HTERT RPE-1 (cell line): ENCODE results near the gene MYBPC3.
"Not testable (repeated sequence)": the region's sequence is repeated elsewhere in the genome, so short reads cannot be mapped to it uniquely, and the experiment has no call there.

Experiments used
- in situ Hi-C: fragments of 300-500 bp; cut with MboI; formaldehyde crosslinking; loops from 4 replicates; pipeline ENCODE4 v1.14.3; 2020; ENCODE audit warnings: low sequenced_read_pairs

The MYBPC3 gene

DNA sequence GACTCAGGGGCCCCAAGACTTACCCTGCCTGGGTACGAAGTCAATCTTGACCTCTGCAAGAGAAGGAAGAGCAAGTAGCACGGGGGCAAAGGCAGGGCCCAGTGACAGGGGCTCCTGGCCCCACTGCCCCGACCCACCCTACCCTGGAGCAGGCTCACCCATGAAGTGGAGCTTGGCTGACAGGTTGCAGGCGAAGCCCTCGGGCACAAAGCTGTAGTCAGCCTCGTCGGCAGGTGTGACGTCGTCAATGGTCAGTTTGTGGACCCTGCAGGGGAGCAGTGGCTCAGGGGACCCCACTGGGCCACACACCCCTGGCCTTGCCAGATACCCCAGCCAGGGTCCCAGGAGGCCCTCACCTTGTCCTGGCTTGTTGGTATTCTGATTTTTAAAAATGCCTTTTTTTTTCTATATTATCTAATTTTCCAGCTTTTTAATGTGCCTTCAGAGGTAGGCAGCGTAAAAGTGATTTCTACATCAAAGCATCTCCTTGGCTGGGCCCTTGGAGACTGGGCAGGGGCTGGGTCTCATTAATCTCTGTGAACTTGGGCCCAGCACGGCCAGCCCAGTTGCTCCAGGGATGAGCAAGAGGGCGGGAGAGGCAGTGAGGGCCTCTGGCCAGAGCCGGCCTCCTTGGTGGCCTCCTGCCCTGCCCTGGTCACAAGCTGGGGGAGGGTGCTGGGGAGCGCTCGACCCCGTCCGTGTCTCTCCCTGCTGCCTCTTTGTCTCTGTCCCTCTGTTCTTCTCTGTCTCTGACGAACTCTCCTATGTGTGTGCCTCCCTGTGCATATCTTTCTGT is 11.3 kb downstream of the MYBPC3 start:
- in situ Hi-C loops, result no loop called here

DNA sequence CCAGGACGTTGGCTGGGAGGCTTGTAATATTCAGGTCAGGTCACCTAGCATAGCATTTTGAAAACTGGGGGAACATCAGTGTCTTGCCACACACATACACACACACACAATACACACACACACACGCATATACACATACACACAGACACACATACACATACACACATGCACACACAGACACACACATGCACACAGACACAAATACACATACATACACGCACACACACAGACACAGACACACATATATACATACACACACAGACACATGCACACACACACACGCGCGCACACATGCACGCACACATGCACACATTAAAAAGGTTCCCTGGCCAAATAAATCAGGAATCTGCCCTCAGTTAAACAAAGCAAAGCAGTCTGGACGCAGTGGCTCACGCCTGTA is 12.5 kb downstream of the MYBPC3 start:
- in situ Hi-C loops, result no loop called here

DNA sequence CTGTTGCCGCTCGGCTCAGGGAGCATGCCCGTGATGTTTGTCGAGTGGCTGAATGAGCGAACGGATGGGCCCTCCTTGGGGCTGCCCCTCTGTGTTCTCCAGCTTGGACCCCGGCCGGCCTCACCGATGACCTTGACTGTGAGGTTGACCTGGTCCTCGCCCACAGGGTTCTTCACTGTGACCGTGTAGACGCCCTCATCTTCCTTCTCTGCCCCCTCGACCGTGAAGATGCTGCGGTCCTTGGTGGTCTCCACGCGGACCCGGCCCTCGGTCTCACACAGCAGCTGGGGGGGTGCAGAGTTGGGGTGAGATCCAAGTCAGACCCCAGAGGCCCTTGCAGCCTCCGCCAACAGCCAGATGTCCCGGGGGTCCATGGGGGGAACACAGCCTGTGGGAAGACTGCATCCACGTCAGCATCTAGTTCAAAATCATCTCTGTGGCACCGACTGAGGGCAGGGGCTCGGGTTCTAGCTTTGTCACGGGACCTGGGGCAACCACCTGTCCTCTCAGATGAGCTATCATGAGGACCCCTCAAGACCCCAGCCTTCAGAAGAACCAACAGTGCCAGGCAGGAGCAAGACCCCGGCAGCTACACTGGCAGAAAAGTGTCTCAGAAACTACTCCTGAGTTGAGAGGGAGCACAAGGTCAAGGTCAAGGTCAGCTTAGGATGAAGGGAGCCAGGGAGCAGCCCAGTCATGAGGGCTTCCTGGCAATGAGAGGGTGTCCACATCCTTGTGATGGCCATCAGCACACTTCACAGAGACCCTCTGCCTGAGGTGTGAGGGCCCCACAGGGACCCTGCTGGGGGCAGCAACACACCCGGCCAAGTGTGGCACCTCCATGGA is 13.9 kb downstream of the MYBPC3 start:
- in situ Hi-C loops, result no loop called here

DNA sequence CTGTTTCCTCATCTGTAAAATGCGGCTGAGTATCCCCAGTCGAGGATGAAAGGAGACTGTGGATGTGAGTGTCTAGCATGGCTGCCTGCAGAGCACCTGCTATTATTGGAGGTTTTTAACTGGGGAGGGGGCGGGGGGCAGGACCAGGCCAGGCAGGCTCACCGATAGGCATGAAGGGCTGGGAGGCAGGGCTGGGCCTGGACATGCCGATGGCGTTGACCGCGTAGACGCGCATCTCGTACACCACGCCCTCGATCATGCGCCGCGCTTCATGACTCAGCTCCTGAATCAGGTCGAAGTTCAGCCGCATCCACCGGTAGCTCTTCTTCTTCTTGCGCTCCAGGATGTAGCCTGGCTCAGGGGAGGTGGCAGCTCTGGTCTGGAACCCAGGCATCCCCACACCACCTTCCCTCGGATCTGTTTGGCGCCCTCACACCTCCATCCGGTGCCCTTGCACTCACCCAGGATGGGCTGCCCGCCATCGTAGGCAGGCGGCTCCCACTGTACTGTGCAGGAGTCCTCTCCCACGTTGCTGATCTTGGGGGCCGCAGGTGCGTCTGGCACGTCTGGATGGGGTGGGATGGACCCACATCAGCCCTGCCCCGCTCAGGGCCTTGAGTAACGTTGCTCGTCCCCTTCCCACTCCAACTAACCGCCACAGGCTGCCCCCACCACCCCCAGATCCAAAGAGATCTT is 15.1 kb downstream of the MYBPC3 start:
- in situ Hi-C loops, result no loop called here

DNA sequence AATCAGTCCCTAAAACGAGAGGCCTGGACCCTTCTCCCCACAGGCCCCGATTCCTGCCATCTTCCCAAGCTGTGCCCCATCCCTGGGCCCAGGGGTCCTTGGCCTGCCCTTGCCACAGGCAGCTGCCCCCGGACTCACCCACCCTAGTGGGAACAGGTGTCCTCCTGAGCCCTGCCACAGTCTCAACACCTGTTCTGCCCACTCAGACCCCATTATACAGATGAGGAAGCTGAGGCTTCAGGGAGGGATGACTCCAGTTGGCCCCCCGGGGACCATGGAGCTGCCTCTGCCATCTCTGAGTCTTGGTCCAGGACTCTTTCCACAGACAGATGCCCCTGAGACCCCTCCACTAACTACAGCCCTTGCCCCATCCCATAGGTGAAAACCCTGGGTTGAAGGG is 15.9 kb downstream of the MYBPC3 start:
- in situ Hi-C loops, result no loop called here

DNA sequence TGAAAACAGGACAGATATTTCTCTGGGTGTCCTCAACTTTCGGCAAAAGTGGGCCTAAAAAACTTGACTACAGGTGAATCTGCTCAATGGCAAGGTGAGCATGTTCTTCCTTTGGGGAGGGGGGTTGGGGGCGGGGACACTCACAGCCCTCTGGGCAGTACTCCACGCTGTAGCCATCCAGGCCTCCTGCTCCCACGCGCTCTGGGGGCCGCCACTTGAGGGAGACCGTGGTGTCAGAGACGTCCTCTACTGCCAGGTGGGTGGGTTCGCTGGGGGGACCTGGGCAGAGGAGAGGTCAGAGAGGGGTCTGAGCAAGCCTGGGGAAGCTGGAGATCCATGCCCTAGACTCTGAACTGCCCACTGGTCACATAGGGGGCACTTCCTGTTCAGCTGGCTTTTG is 16.8 kb downstream of the MYBPC3 start:
- in situ Hi-C loops, result no loop called here

DNA sequence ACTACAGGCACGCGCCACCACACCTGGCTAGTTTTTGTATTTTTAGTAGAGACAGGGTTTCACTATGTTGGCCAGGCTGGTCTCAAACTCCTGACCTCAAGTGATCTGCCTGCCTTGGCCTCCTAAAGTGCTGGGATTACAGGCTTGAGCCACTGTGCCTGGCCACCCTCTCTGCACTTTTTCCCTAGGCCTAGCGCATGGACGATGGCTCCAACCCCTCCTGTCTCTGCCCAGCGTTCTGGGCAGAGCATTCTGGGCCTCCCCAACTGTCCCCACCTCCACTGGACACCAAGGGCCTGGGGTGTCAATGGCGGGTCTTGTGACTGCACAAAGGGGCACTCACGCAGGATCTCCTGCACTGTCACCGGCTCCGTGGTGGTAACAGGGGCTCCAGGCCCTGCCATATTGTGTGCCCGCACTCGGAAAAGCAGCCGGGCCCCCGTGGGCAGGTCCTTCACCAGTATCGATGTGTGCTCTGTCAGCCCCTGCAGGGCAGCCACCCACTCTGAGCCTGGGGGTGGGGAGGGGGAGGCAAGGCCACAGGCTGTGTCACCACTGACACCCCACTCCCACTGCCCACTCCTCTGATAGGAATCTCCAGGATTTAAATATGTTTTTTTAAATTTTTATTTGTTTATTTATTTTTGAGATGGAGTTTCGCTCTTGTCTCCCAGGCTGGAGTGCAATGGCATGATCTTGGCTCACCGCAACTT is 17.6 kb downstream of the MYBPC3 start:
- in situ Hi-C loops, result not testable (repeated sequence)

DNA sequence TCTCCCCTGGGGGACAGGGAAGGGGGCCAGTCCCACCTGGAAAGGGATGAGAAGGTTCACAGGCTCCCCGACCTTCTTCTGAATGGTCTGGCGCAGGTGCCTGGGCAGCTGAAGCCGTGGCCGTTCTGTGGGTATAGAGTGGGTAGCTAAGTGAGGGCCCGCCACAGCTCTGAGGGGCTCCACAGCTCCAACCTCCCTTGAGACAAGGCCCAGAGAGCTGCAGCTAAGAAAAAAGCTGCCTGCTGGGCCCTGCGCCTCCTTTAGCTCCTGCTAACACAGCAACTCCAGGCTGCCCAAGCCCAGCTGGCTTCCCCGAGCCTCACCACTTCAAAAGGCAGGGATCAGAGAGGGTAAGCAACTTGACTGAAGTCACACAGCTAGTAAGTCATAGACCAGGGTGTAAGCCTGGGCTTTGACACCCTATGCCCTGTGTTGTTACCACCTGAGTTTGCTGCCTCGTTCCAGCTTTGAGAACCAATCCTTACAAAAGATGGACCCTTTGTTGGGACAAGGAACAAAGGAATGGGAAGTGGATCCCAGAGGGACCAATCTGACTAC is 18.5 kb downstream of the MYBPC3 start:
- in situ Hi-C loops, result no loop called here

DNA sequence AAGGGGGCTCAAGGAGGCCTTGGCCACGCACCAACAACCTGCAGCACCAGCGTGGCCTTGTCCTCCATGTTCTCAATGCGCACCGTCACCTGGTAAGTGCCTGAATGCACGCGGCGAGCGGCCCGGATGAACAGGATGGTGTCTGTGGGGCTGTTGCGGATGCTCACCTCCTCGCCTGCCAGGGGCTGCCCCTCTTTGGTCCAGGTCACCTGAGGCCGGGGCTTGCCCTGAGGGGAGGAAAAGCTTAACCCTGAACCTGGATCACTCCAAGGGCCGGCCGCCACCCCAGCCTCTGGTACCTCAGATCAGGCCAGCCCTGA is 19.0 kb downstream of the MYBPC3 start:
- in situ Hi-C loops, result no loop called here

DNA sequence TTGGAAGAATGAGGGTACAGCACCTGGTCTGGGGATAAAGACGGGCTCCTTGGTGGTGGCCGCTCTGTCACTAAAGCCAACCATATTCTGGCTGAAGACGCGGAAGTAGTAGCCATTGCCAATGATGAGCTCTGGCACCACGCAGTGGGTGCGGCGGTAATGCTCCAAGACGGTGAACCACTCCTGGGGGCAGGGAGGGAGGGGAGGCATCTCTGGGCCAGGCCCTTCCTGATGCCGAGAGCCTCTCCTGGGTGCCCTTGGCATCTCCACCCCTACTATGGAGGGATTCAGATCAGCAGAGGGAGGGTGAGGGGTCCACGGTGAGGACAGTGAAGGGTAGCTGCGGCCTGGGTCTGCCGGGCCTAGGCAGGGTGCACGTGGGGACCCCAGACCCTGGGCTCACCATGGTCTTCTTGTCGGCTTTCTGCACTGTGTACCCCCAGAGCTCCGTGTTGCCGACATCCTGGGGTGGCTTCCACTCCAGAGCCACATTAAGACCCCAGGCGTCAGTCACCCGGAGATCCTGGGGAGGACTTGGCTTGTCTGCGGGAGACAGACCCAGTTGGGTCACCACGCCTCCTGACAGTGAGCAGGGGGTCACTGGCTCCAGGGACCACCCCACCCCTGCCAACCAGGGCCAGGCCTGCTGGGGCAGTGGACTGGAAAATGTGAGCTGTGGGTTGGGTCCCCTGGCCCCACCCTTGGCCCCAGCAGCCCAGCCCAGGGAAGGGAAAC is 19.5 kb downstream of the MYBPC3 start:
- in situ Hi-C loops, result no loop called here

DNA sequence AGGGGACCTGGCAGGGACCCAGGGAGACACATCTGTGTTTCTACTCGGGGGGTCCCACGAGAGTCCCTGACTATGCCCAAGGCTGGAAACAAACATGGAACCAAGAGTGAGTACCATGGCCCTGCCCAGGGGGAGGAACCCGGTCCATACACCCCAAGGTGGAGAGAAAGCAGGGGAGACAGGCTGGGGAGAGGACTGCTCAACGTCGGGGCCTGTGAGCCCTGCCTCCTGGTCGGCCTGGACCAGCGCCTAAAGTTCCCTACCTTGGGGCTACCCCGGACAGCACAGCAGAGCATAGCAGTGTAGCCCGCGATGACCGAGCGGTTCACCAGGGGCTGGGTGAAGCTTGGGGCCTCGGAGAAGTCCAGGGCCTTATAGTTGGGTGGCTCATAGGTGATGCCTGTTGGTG is 20.2 kb downstream of the MYBPC3 start:
- in situ Hi-C loops, result no loop called here

DNA sequence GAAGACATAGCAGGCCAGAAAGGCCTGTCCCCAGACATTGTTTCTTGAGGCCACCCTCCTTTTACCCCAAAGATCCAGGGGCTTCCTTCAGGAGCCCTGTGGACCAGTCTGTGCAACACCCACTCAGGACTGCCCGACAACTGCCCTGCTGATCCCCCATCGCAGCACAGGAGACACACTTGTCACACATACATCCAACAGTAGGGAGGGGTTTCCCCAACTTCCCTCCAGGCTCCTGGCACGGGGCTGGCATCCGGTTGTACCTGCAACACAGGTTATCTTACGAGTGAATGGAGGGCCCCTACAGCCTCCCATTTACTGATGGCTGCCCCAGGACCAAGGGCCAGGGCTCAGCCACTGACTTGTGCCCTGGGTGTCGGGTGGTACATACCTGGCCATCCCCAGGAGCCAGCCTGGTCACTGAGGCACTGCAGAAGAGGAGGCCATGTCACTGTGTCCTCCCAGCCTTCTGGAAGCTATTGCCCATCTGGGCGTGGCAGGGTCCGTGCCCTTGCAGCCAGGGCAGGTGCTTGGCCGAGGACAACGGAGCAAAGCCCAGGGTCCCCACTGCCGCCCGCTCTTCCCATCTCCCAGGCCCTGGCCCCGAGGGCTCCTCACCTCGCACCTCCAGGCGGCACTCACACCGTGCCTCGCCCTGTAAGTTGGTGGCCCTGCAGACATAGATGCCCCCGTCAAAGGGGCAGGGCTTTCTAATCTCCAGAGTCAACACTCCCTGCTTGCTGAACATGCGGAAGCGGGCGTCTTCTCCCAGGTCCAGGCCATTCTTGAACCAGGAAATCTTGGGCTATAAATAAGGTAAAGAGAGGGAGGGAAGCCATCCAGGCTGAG is 20.8 kb downstream of the MYBPC3 start:
- in situ Hi-C loops, result no loop called here

DNA sequence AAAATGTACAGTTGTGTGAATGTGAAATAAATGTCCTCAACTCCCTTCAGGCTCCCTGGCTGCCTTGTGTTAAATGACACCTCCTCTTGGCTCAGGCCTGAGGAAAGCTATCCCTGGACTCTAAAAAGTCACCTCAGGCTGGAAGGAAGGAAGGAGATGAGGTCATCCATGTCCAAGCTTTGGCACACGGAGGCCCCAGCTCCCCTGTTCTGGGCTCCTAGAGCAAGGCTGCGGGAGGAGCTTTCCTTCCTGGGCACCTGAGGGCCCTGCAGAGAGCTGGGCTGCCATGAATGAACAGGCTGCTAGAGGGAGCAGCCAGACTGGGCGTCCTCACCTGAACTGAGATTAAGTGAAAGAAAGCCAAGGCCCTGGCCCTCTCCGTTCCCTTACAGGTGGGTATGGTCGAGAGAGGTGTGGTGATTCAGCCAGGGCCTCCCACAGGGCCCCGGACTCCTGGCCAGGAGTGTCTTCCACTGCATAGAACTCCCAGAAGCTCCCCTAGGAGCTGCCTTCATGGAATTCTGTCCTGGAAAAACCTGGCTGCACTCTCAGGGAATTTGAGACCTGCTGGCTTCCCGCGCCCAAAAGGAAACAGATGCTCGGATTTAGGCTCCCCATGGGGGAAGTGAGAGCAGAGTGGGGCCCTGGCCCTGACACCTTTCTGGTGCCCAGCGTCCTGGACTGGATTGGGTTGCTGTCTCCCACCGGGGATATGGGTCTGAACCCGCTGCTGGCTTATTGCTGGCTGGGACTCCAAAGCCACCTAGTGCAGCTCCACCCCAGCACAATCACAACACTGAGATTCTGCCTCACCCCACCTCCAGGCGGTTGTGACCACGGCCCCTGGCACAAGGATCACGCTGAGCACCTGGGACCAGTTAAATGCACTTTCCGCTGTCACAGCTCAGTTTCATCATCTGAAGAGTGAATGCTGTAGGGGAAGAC is 22.2 kb downstream of the MYBPC3 start:
- in situ Hi-C loops, result no loop called here

DNA sequence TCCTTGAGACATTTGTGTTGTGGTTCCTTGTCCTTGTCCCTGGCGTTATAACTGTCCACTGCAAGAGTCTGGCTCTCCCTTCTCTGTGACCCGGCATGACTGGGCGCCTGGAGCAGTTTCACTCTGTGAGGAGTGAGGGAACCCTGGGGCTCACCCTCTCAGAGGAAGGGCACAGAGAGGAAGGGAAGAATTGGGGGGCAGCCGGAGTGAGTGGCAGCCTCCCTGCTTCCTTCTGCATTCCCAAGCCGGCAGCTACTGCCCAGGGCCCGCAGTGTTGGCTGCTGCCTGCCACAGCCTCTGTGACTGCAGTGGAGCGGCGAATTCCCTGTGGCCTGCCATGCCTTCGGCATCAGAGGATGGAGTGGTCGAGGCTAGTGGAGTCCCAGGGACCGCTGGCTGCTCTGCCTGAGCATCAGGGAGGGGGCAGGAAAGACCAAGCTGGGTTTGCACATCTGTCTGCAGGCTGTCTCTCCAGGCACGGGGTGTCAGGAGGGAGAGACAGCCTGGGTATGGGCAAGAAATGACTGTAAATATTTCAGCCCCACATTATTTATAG is 23.0 kb downstream of the MYBPC3 start:
- in situ Hi-C loops, result no loop called here

DNA sequence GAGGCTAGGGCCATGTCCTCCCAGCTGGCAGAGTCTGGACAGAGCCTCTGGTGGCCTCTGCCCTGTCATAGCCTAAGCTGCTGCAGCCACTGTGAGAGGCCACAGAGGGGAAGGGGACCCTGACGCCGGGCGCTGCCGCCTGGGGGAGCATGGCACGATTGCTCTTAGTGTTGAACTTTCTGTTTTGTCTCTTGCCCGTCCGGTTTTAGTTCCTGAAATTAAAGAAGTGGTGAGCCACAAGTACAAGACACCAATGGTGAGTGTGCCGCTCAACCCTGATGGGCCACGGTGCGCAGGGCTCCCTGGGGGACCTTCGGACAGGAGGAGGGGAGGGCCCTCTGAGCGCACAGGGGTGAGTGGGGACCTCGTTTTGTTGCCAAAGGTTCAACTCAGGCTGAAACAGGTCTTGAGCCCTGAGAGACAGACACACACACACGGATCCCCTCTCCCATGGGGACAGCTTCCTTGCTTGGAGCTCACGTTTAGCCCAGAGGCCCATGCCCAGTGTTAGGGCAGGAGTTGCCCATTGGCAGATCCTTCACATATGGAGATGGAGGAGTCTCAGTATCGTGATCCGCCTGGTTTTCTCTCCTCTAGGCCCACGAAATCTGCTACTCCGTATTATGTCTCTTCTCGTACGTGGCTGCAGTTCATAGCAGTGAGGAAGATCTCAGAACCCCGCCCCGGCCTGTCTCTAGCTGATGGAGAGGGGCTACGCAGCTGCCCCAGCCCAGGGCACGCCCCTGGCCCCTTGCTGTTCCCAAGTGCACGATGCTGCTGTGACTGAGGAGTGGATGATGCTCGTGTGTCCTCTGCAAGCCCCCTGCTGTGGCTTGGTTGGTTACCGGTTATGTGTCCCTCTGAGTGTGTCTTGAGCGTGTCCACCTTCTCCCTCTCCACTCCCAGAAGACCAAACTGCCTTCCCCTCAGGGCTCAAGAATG is 23.8 kb downstream of the MYBPC3 start:
- in situ Hi-C loops, result no loop called here

DNA sequence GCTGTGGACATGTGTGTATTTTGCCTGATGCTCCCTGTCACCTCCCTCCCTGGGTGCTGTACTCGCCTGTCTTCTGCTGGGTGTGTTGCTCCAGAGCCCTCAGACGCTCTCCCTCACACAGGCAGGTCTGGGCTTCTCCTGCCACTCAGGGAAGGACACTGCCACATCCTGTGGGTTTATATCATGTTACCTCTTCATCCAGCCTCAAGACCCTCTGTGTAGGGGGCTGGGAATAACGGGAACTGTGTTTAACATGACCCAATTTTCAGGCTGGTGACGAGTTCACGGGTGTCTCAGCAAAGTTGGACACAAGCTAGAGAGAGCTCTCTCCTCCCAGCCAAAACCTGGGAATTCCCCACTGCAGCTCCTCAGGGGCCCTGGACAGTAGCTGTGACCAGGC is 24.6 kb downstream of the MYBPC3 start:
- in situ Hi-C loops, result no loop called here

DNA sequence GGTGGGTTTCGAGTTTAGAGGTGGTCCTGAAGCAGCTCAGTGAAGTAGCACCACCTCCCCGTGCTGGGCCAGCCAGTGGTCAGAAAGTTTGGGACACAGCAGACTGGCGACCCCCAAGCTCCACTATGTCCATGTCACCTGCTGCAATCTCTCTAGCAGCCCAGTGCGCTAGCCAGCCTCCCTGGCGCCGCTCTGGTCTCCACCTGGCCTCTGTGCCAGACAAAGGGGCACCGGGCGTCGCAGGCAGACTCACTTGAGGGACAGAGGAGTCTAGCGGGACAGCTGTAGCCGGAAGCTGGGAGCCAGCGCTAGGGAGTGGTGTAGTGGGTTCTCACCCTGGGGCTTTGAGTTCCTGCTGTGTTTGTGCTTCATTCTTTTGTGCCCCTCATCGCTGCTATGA is 25.5 kb downstream of the MYBPC3 start:
- in situ Hi-C loops, result no loop called here
